ENCODE data around the gene NMT1.

NMT1 gene

GRCh38 chr17:45060797-45061605 lies at the start of gene NMT1:
TSS of gene NMT1 (plus strand) at chr17:45061317. CDS start at chr17:45061330, 13 bp downstream.
- peak; percentile 65 for FAIRE-seq

- no peak for FAIRE-seq
These were observed 49.4 kb upstream of the NMT1 start for GRCh38 chr17:45011767-45012166.

GRCh38 chr17:45013021-45013997 lies 47.8 kb upstream of the NMT1 start:
- no peak for FAIRE-seq

GRCh38 chr17:45016237-45016636 lies 44.9 kb upstream of the NMT1 start:
- FAIRE-seq, result no peak

- no peak for FAIRE-seq
These were observed 44.3 kb upstream of the NMT1 start for GRCh38 chr17:45016823-45017222.

- FAIRE-seq, result no peak
These were observed 42.6 kb upstream of the NMT1 start for GRCh38 chr17:45018514-45018847.

GRCh38 chr17:45018848-45019711 lies 42.0 kb upstream of the NMT1 start:
- no peak for FAIRE-seq

- FAIRE-seq, result no peak
These were observed 40.6 kb upstream of the NMT1 start for GRCh38 chr17:45020354-45021138.

GRCh38 chr17:45021607-45022287 lies 39.4 kb upstream of the NMT1 start:
- no peak for FAIRE-seq

- no peak for FAIRE-seq
These were observed 38.8 kb upstream of the NMT1 start for GRCh38 chr17:45022288-45022648.

- FAIRE-seq, result no peak
These were observed 38.3 kb upstream of the NMT1 start for GRCh38 chr17:45022655-45023339.

- FAIRE-seq, result no peak
These were observed 32.0 kb upstream of the NMT1 start for GRCh38 chr17:45029096-45029495.

- FAIRE-seq, result no peak
These were observed 31.2 kb upstream of the NMT1 start for GRCh38 chr17:45029758-45030423.

- FAIRE-seq, result no peak
These were observed 30.4 kb upstream of the NMT1 start for GRCh38 chr17:45030733-45031132.

- no peak for FAIRE-seq
These were observed 29.6 kb upstream of the NMT1 start for GRCh38 chr17:45031231-45032173.

- no peak for FAIRE-seq
These were observed 29.0 kb upstream of the NMT1 start for GRCh38 chr17:45032174-45032541.

- FAIRE-seq, result no peak
These were observed 26.5 kb upstream of the NMT1 start for GRCh38 chr17:45034599-45034998.

GRCh38 chr17:45035848-45036247 lies 25.3 kb upstream of the NMT1 start:
- FAIRE-seq, result no peak

GRCh38 chr17:45036691-45037090 lies 24.4 kb upstream of the NMT1 start:
- no peak for FAIRE-seq

Measured in islet of Langerhans (tissue), 1 donor.